CD4-positive, alpha-beta T cell (primary cell): ENCODE data around the gene FRMD6. TPM values are rescaled to one million over a fixed set of nuclear protein-coding genes. Genes with fewer than 3 reads are reported as not detected.

Experiments used
- ATAC-seq: fragments of 200-7000 bp; cut with Tn5 transposase; one replicate; pipeline ENCODE4 v1.10.0; 2022; ENCODE audit warnings: mild to moderate bottlenecking; ENCODE audit not compliant: poor library complexity
- CTCF ChIA-PET: fragments of 350-600 bp; sonication (Branson Sonifier 250); formaldehyde crosslinking; loops from one replicate; lab custom pipeline; 2021; ENCODE audit warnings: antibody characterized with exemption, inconsistent platforms; lab: Charles Lee
- POLR2A ChIA-PET: fragments of 350-600 bp; sonication (Branson Sonifier 250); formaldehyde crosslinking; loops from one replicate; lab custom pipeline; 2021; ENCODE audit warnings: antibody characterized with exemption, inconsistent platforms; lab: Charles Lee
- DNase-seq, 14 experiments: peaks; one replicate each; pipeline ENCODE4 v3.0.0-alpha.2; 2013 to 2020; ENCODE audit warnings: mixed read lengths in 2 of 14
- H3K27ac ChIP-seq, 2 donors: one replicate each; pipeline versions ENCODE4 v1.5.1 to v1.7.0; 2013; ENCODE audit warnings: low read length in 2 of 2, low read depth in 1 of 2, mild to moderate bottlenecking in 1 of 2
- H3K27me3 ChIP-seq, 2 experiments: 1 replicate in 1 of 2; 2 replicates in 1 of 2; pipeline versions ENCODE4 v1.6.1 to v1.7.0; 2013; ENCODE audit warnings: low read length in 2 of 2, control low read depth in 1 of 2, mild to moderate bottlenecking in 1 of 2, moderate library complexity in 1 of 2; ENCODE audit not compliant: insufficient read depth in 2 of 2, control insufficient read depth in 1 of 2
- H3K36me3 ChIP-seq: one replicate; pipeline ENCODE4 v1.6.1; 2013; ENCODE audit warnings: low read length, control low read depth; ENCODE audit not compliant: insufficient read depth
- H3K4me1 ChIP-seq: one replicate; pipeline ENCODE4 v1.6.1; 2013; ENCODE audit warnings: low read length, control low read depth; ENCODE audit not compliant: insufficient read depth
- H3K4me3 ChIP-seq: one replicate; pipeline ENCODE4 v1.5.1; 2013; ENCODE audit warnings: mild to moderate bottlenecking, low read length, moderate library complexity
- H3K9me3 ChIP-seq, 2 experiments: 1 replicate in 1 of 2; 2 replicates in 1 of 2; pipeline versions ENCODE4 v1.6.1 to v1.7.0; 2013; ENCODE audit warnings: low read length in 2 of 2, mild to moderate bottlenecking in 2 of 2, control low read depth in 1 of 2, moderate library complexity in 1 of 2; ENCODE audit not compliant: control insufficient read depth in 1 of 2, insufficient read depth in 1 of 2
- H3K27ac Mint-ChIP-seq: one replicate; pipeline ENCODE4 v1.8.0; 2020; ENCODE audit warnings: mixed read lengths
- H3K27me3 Mint-ChIP-seq: one replicate; pipeline ENCODE4 v1.8.0; 2021; ENCODE audit warnings: mixed read lengths
- H3K36me3 Mint-ChIP-seq: one replicate; pipeline ENCODE4 v1.8.0; 2021; ENCODE audit warnings: low read depth, mixed read lengths
- H3K4me1 Mint-ChIP-seq: one replicate; pipeline ENCODE4 v1.8.0; 2021; ENCODE audit warnings: low read depth, mixed read lengths
- H3K4me3 Mint-ChIP-seq: one replicate; pipeline ENCODE4 v1.8.0; 2020; ENCODE audit warnings: mild to moderate bottlenecking, mixed read lengths
- H3K9me3 Mint-ChIP-seq: one replicate; pipeline ENCODE4 v1.8.0; 2020; ENCODE audit warnings: mixed read lengths
- CTCF ChIP-seq: fragments of 200-600 bp; IDR thresholded peaks from one replicate; pipeline ENCODE4 v1.8.0; 2022; ENCODE audit warnings: antibody characterized with exemption, mild to moderate bottlenecking
- intact Hi-C, 2 experiments: fragments of 100-400 bp; cut with DNase I in 1 of 2; cut with micrococcal nuclease in 1 of 2; formaldehyde crosslinking; loops; one replicate each; pipeline versions ENCODE4 v1.15.1 to v1.9.0; 2023 to 2025; cut with DNase I, micrococcal nuclease
- total RNA-seq, 174 experiments: library from RNA in 2 of 174; stranded (reverse) in 2 of 174; gene quantifications; one replicate each; pipeline ENCODE4 v1.2.3 and lab custom pipeline; 2021 to 2026

FRMD6 gene
- total RNA-seq, 2 experiments from 2014 or later, result 1.4 to 1.5 TPM

DNA sequence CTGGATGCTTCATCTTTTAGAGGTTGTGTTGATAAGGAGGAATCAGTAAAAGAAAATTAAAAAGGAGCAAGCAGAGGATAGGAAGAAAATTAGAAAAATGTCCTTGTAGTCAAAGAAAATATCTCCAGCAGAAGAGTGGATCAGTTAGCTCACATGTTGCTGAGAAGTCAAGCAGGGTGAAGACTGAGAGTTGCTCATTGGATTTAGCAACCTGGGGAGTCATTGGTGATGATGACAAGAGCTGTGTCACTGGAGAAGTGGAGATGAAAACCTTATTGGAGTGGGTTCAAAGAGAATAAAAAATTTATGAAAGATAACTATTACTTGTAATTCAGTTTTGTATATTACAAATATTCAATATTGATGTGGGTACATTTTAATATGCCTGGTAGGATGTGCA is 9.8 kb downstream of the FRMD6 start:
- H3K27me3 Mint-ChIP-seq, result peaks cover 29% of the 10 kb centered on the region
- ChIA-PET POLR2A (interaction anchor here (1.4 kb wide), 1 partner anchor 9 kb away, joined by 5 read pairs; no protein-coding TSS in a partner anchor), CTCF (no interaction called here)
- no peak for DNase-seq
- Histone ChIP-seq H3K27ac (no peak overlapping the region), H3K4me3 (no peak overlapping the region), H3K4me1 (no peaks in the 10 kb centered on the region), H3K27me3 (peaks cover 4 to 14% of the 10 kb centered on the region in 2 experiments), H3K9me3 (no peaks in the 10 kb centered on the region), H3K36me3 (no peaks in the 10 kb centered on the region)
- TF ChIP-seq CTCF, result no peak
- H3K27ac Mint-ChIP-seq, result no peak overlapping the region
- H3K4me1 Mint-ChIP-seq, result no peaks in the 10 kb centered on the region
- no peak overlapping the region for H3K4me3 Mint-ChIP-seq
- ATAC-seq, result no peak
- intact Hi-C loops, result no loop called here
- no peaks in the 10 kb centered on the region for H3K36me3 Mint-ChIP-seq
- peaks cover 3% of the 10 kb centered on the region for H3K9me3 Mint-ChIP-seq

DNA sequence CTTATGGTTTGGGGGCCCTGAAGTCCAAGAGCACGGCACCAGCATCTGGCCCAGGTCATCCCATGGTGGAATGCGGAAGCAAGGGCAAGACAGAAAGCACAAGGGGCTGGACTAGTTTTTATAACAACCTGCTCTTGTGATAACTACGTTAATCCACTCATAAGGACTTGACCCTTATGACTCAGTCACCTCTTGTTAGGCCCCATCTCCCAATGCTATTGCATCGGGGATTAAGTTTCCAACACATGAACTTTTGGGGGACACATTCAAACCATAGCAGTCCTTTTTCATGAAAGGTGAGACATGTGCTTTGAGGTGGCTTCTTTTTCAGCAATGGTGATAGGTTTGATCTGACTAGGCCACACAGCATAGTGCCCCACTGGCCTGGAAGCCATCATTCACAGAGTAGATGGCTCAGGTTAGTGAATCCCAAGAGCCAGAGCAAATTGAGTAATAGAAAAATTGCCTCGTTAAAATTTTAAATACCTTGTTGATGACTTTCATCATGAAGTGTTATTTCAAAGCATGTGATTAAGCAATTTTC is 12.1 kb downstream of the FRMD6 start:
- peaks cover 3% of the 10 kb centered on the region for H3K9me3 Mint-ChIP-seq
- ATAC-seq, result no peak
- peaks cover 8% of the 10 kb centered on the region for H3K27me3 Mint-ChIP-seq
- H3K27ac Mint-ChIP-seq, result no peak overlapping the region
- H3K27me3 ChIP-seq, result peaks cover 2 to 4% of the 10 kb centered on the region in 2 experiments
- H3K9me3 ChIP-seq, result no peaks in the 10 kb centered on the region
- H3K4me1 ChIP-seq, result no peaks in the 10 kb centered on the region
- no peaks in the 10 kb centered on the region for H3K36me3 ChIP-seq
- intact Hi-C loops, result no loop called here
- ChIA-PET CTCF (interaction anchor here (1.3 kb wide), 1 partner anchor 21 kb away, joined by 3 read pairs; no protein-coding TSS in a partner anchor), POLR2A (no interaction called here)
- H3K4me1 Mint-ChIP-seq, result no peaks in the 10 kb centered on the region
- H3K36me3 Mint-ChIP-seq, result no peaks in the 10 kb centered on the region
- no peak for TF ChIP-seq CTCF
- H3K27ac ChIP-seq, result no peak overlapping the region
- DNase-seq, result no peak
- no peak overlapping the region for H3K4me3 Mint-ChIP-seq
- no peak overlapping the region for H3K4me3 ChIP-seq

DNA sequence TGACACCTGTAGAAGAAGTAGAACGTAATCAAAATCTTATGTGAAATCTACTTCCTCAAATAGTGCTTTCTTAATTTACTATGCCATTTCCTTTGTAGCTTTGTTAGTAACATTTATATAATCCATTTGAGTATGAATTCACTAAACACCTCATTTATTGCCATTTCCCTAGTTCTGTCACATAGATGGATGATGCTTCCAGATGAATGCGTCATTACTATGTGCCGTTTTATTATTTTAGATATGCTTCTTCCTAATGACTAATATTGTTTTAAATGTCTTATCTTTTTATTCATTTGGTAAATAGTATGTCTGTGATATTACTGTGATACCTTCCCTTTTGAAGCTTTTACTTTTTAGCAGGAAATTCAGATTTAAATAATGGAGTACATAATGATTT is 14.4 kb downstream of the FRMD6 start:
- no peaks in the 10 kb centered on the region for H3K27me3 ChIP-seq
- DNase-seq, result no peak
- peaks cover 3% of the 10 kb centered on the region for H3K9me3 Mint-ChIP-seq
- no peaks in the 10 kb centered on the region for H3K4me1 ChIP-seq
- no peak overlapping the region for H3K27ac Mint-ChIP-seq
- no peaks in the 10 kb centered on the region for H3K36me3 ChIP-seq
- no peaks in the 10 kb centered on the region for H3K9me3 ChIP-seq
- CTCF ChIA-PET, result interaction anchor here (1.5 kb wide), 1 partner anchor 15 kb away, joined by 3 read pairs; no protein-coding TSS in a partner anchor
- H3K27me3 Mint-ChIP-seq, result no peaks in the 10 kb centered on the region
- no peak overlapping the region for H3K4me3 ChIP-seq
- no peak for TF ChIP-seq CTCF
- no peak overlapping the region for H3K4me3 Mint-ChIP-seq
- intact Hi-C loops, result no loop called here
- H3K4me1 Mint-ChIP-seq, result no peaks in the 10 kb centered on the region
- POLR2A ChIA-PET, result no interaction called here
- no peak overlapping the region for H3K27ac ChIP-seq
- ATAC-seq, result no peak
- H3K36me3 Mint-ChIP-seq, result no peaks in the 10 kb centered on the region
